OCI-LY7 (cell line): ENCODE data around the gene GSN. TPM values are rescaled to one million over a fixed set of nuclear protein-coding genes. Genes with fewer than 3 reads are reported as not detected.

Source experiments
- BruUV-seq: library from RNA; stranded (reverse); fragments of 400-500 nt; replicated peaks from 2 replicates; lab custom pipeline; 2021; lab: Mats Ljungman, UMichigan
- CTCF ChIA-PET: fragments of 300-600 bp; sonication (Branson Sonifier 250); formaldehyde crosslinking; loops from one replicate; lab custom pipeline; 2022; ENCODE audit warnings: antibody characterized with exemption; ENCODE audit not compliant: unreplicated experiment; lab: Charles Lee
- POLR2A ChIA-PET: fragments of 300-600 bp; sonication (Branson Sonifier 250); formaldehyde crosslinking; loops from one replicate; lab custom pipeline; 2022; ENCODE audit warnings: antibody characterized with exemption; lab: Charles Lee
- DNase-seq: peaks from one replicate; pipeline ENCODE4 v3.0.0-alpha.2; 2015; ENCODE audit warnings: low spot score
- H2AFZ ChIP-seq: fragments of 200-600 bp; sonication (generic), shearing (Covaris generic); 2 replicates; pipeline ENCODE4 v1.6.1; 2014; ENCODE audit warnings: mild to moderate bottlenecking, antibody characterized with exemption, low read length, moderate library complexity
- H3K27ac ChIP-seq: fragments of 200-600 bp; sonication (generic); 2 replicates; pipeline ENCODE4 v1.5.1; 2014; ENCODE audit warnings: mixed run types, low read depth, mild to moderate bottlenecking, moderate library complexity, low read length, inconsistent platforms; ENCODE audit not compliant: poor library complexity, severe bottlenecking
- H3K36me3 ChIP-seq: fragments of 200-600 bp; sonication (generic); 2 replicates; pipeline ENCODE4 v1.6.1; 2014; ENCODE audit warnings: mild to moderate bottlenecking, antibody characterized with exemption, low read length, moderate library complexity, mixed read lengths; ENCODE audit not compliant: insufficient read depth
- H3K4me1 ChIP-seq: fragments of 200-600 bp; sonication (generic); 2 replicates; pipeline ENCODE4 v1.5.1; 2014; ENCODE audit warnings: mild to moderate bottlenecking, low read length; ENCODE audit not compliant: insufficient read depth, poor library complexity, severe bottlenecking
- H3K4me2 ChIP-seq: fragments of 200-600 bp; sonication (generic); 2 replicates; pipeline ENCODE4 v1.6.1; 2014; ENCODE audit warnings: mild to moderate bottlenecking, low read length
- H3K4me3 ChIP-seq: fragments of 200-600 bp; sonication (generic); 2 replicates; pipeline ENCODE4 v1.5.1; 2014; ENCODE audit warnings: mild to moderate bottlenecking, low read depth, low read length; ENCODE audit not compliant: poor library complexity, severe bottlenecking
- H3K79me2 ChIP-seq: fragments of 200-600 bp; sonication (generic); 2 replicates; pipeline ENCODE4 v1.6.1; 2016; ENCODE audit warnings: low read depth, mild to moderate bottlenecking, low read length, moderate library complexity, mixed read lengths; ENCODE audit not compliant: insufficient read depth
- H3K9me2 ChIP-seq: fragments of 200-600 bp; sonication (generic); 2 replicates; pipeline ENCODE4 v1.6.1; 2016; ENCODE audit warnings: mild to moderate bottlenecking, low read length, mixed read lengths; ENCODE audit not compliant: insufficient read depth
- H3K9me3 ChIP-seq: fragments of 200-600 bp; sonication (generic); 2 replicates; pipeline ENCODE4 v1.6.1; 2014; ENCODE audit warnings: mild to moderate bottlenecking, mixed run types, low read length, mixed read lengths
- H4K20me1 ChIP-seq: fragments of 200-600 bp; sonication (generic); 2 replicates; pipeline ENCODE4 v1.6.1; 2014; ENCODE audit warnings: mild to moderate bottlenecking, antibody characterized with exemption, low read length, moderate library complexity, mixed read lengths; ENCODE audit not compliant: insufficient read depth
- CTCF ChIP-seq: fragments of 200-600 bp; sonication (generic); conservative IDR thresholded peaks from 2 replicates; pipeline ENCODE4 v1.5.1; 2014; ENCODE audit warnings: mild to moderate bottlenecking, antibody characterized with exemption, low read length, moderate library complexity, mixed read lengths
- EZH2phosphoT487 ChIP-seq: fragments of 200-600 bp; sonication (generic); IDR thresholded peaks from 2 replicates; pipeline ENCODE4 v1.6.1; 2018; ENCODE audit warnings: low read depth, borderline replicate concordance, mild to moderate bottlenecking, mixed run types, antibody characterized with exemption, low read length, moderate library complexity, mixed read lengths
- intact Hi-C: fragments of 100-400 bp; cut with micrococcal nuclease; formaldehyde crosslinking; loops from one replicate; pipeline ENCODE4 v1.10.0; 2022; ENCODE audit not compliant: unreplicated experiment
- total RNA-seq, 2 experiments: library from RNA; depleted of rRNA in 1 of 2; stranded (reverse); fragments of >200 nt in 1 of 2; shearing (Covaris generic) in 1 of 2; gene quantifications; 2 replicates each; pipeline ENCODE4 v1.2.3, GENCODE V29; 2014 to 2022

Gene GSN
- total RNA-seq, 2 experiments from 2014 or later = 13.4 to 16.3 TPM

GRCh38 chr9:121324316-121324715, 56.4 kb downstream of the GSN start:
- no peaks in the 10 kb centered on the region for H3K79me2 ChIP-seq
- intact Hi-C loops = loop anchor here (5.0 kb wide), 1 partner anchor 567 kb away; no protein-coding TSS in a partner anchor
- no peak overlapping the region for H2AFZ ChIP-seq
- CTCF ChIA-PET = no interaction called here
- H3K9me3 ChIP-seq = no peaks in the 10 kb centered on the region
- no peaks in the 10 kb centered on the region for H3K9me2 ChIP-seq
- TF ChIP-seq CTCF (no peak), EZH2phosphoT487 (no peak)
- H3K4me1 ChIP-seq = no peaks in the 10 kb centered on the region
- no peak overlapping the region for H3K27ac ChIP-seq
- no peaks in the 10 kb centered on the region for H4K20me1 ChIP-seq
- H3K36me3 ChIP-seq = no peaks in the 10 kb centered on the region; the same call in 1 of the 2 replicates
- POLR2A ChIA-PET = no interaction called here
- no peak overlapping the region for H3K4me3 ChIP-seq
- BruUV-seq = no TSS peak
- H3K4me2 ChIP-seq = no peak overlapping the region
- DNase-seq = no peak

GRCh38 chr9:121324755-121325154, 56.8 kb downstream of the GSN start:
- POLR2A ChIA-PET = no interaction called here
- CTCF ChIA-PET = no interaction called here
- intact Hi-C loops = loop anchor here (5.0 kb wide), 1 partner anchor 567 kb away; no protein-coding TSS in a partner anchor

More at GRCh38 chr9:121324755-121325154, 56.8 kb downstream of the GSN start:
- no peak overlapping the region for H2AFZ ChIP-seq
- H3K36me3 ChIP-seq = no peaks in the 10 kb centered on the region; the same call in 1 of the 2 replicates
- no TSS peak for BruUV-seq
- no peaks in the 10 kb centered on the region for H3K79me2 ChIP-seq
- no peak for DNase-seq
- H4K20me1 ChIP-seq = no peaks in the 10 kb centered on the region
- no peak overlapping the region for H3K4me3 ChIP-seq
- H3K4me2 ChIP-seq = no peak overlapping the region
- H3K9me3 ChIP-seq = no peaks in the 10 kb centered on the region
- TF ChIP-seq EZH2phosphoT487 (no peak), CTCF (no peak)
- no peak overlapping the region for H3K27ac ChIP-seq
- no peaks in the 10 kb centered on the region for H3K9me2 ChIP-seq
- no peaks in the 10 kb centered on the region for H3K4me1 ChIP-seq
